ENCODE measurements around the gene GNG8. TPM values are rescaled to one million over a fixed set of nuclear protein-coding genes. Genes with fewer than 3 reads are reported as not detected.
A peak's percentile ranks its signal among the peaks of the same experiment; 100 is the strongest.

Gene GNG8
- total RNA-seq, 2 donors from 2014 or later, result 5.2 TPM; not detected in 1

GRCh38 chr19:46623915-46624502 lies 12.0 kb downstream of the GNG8 start:
- intact Hi-C loops (cut with DNase I), result no loop called here
- no peak for ATAC-seq
- DNase-seq, result no peak

- ATAC-seq, result no peak
- DNase-seq, result peak; percentile 9
Observed at GRCh38 chr19:46622118-46622446, 13.9 kb downstream of the GNG8 start.

GRCh38 chr19:46621191-46622117 lies 14.5 kb downstream of the GNG8 start:
- DNase-seq, result peak; percentile 19
- no peak for ATAC-seq
- intact Hi-C loops (cut with DNase I), result no loop called here

More at GRCh38 chr19:46622118-46622446, 13.9 kb downstream of the GNG8 start:
- intact Hi-C loops (cut with DNase I), result no loop called here

- ATAC-seq, result peak; percentile 4 to 20
- DNase-seq, result peak; percentile 30
- intact Hi-C loops (cut with DNase I), result no loop called here
Observed at GRCh38 chr19:46620716-46621115, 15.3 kb downstream of the GNG8 start.

- ATAC-seq, result no peak
- intact Hi-C loops (cut with DNase I), result no loop called here
Observed at GRCh38 chr19:46620267-46620666, 15.7 kb downstream of the GNG8 start.

GRCh38 chr19:46618670-46619231 lies 17.3 kb downstream of the GNG8 start:
- intact Hi-C loops (cut with DNase I), result loop anchor here in 1 of 2 donors (10.0 kb wide), 1 partner anchor 46 kb away; the partner anchor contains the start of gene DACT3
- no peak for ATAC-seq
- DNase-seq, result peak; percentile 12

More at GRCh38 chr19:46620267-46620666, 15.7 kb downstream of the GNG8 start:
- DNase-seq, result no peak

GRCh38 chr19:46617601-46618000 lies 18.4 kb downstream of the GNG8 start:
- no peak for DNase-seq
- intact Hi-C loops (cut with DNase I), result loop anchor here in 1 of 2 donors (10.0 kb wide), 1 partner anchor 47 kb away; the partner anchor contains the start of gene DACT3
- no peak for ATAC-seq

GRCh38 chr19:46616631-46617322 lies 19.2 kb downstream of the GNG8 start:
- DNase-seq (peak; percentile 57), ATAC-seq (peak; percentile 33 to 51)
- intact Hi-C loops (cut with DNase I), result loop anchor here in 1 of 2 donors (10.0 kb wide), 1 partner anchor 48 kb away; the partner anchor contains the start of gene DACT3

GRCh38 chr19:46615966-46616365 lies 20.0 kb downstream of the GNG8 start:
- ATAC-seq, result no peak
- peak; percentile 3 for DNase-seq
- intact Hi-C loops (cut with DNase I), result loop anchor here in 1 of 2 donors (10.0 kb wide), 1 partner anchor 49 kb away; the partner anchor contains the start of gene DACT3

GRCh38 chr19:46614114-46614722 lies 21.8 kb downstream of the GNG8 start:
- intact Hi-C loops (cut with DNase I), result loop anchor here (1.0 to 10.0 kb wide), 2 partner anchors 48 to 51 kb away; partner anchors contain the start of gene DACT3 (in 1 of the 2)
- ATAC-seq, result peak; percentile 76 to 88
- peak; percentile 86 for DNase-seq

- peak; percentile 21 for DNase-seq
- intact Hi-C loops (cut with DNase I), result loop anchor here in 1 of 2 donors (10.0 kb wide), 1 partner anchor 51 kb away; the partner anchor contains the start of gene DACT3
- ATAC-seq, result no peak
Observed at GRCh38 chr19:46613525-46613924, 22.5 kb downstream of the GNG8 start.

GRCh38 chr19:46611776-46612175 lies 24.2 kb downstream of the GNG8 start:
- peak; percentile 15 for DNase-seq
- ATAC-seq, result no peak
- intact Hi-C loops (cut with DNase I), result loop anchor here in 1 of 2 donors (10.0 kb wide), 1 partner anchor 53 kb away; the partner anchor contains the start of gene DACT3

GRCh38 chr19:46610851-46611770 lies 24.9 kb downstream of the GNG8 start:
- intact Hi-C loops (cut with DNase I), result loop anchor here in 1 of 2 donors (10.0 kb wide), 1 partner anchor 54 kb away; the partner anchor contains the start of gene DACT3
- peak; percentile 12 for DNase-seq
- no peak for ATAC-seq

GRCh38 chr19:46610413-46610775 lies 25.6 kb downstream of the GNG8 start:
- DNase-seq (no peak), ATAC-seq (no peak)
- intact Hi-C loops (cut with DNase I), result loop anchor here in 1 of 2 donors (10.0 kb wide), 1 partner anchor 54 kb away; the partner anchor contains the start of gene DACT3

- DNase-seq (peak; percentile 14), ATAC-seq (no peak)
- intact Hi-C loops (cut with DNase I), result loop anchor here in 1 of 2 donors (10.0 kb wide), 1 partner anchor 55 kb away; the partner anchor contains the start of gene DACT3
Observed at GRCh38 chr19:46609511-46610412, 26.2 kb downstream of the GNG8 start.

All from left cardiac atrium (tissue), 4 donors.